HG03558 (cell line): ENCODE measurements around the gene DENND1B.
"Not testable (repeated sequence)": the region's sequence is repeated elsewhere in the genome, so short reads cannot be mapped to it uniquely, and the experiment has no call there.

ENCODE experiments used
- ATAC-seq: cut with Tn5 transposase; IDR thresholded peaks from one replicate; pipeline ENCODE4 v1.9.1; 2021; ENCODE audit warnings: moderate number of reproducible peaks; ENCODE audit not compliant: unreplicated experiment; ENCODE audit errors: extremely low read depth

DENND1B gene

DNA sequence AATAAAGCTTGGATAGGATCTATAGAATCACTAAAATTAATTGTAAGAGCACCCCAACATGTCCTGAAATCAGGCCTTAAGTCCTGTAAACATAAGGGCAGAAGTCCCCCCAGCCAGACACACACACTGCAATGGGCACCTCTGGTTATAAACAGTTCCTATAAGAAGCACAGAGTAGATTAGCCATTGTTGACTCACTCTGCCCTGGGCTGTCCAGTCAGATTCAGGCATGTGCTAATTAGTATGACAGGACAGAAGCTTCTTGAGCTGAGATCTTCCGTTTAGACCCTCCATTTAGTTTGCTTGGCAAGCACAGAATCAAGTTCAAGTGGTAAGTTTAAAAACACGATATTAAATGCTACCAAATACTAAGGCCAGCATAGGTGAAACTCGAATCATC lies 11.8 kb upstream of the DENND1B start:
- ATAC-seq, result no peak

DNA sequence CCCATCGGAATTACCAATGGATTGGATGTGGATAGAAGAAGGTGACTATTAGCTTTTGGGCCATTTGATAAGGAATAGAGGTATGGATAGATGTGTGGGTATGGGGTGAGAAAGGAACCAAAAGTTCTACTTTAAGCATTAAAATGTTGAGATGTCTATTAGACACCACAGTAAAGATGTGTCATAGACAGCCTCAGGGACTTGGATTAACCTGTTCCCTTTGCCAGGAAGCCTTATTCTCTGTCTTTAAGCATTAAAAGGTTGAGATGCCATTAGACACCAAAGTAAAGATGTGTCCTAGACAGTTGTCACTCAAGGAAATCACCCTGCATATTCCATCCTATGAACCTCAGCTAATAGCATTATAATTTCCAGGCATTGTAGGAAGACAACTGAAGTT lies 11.0 kb upstream of the DENND1B start:
- ATAC-seq, result no peak

DNA sequence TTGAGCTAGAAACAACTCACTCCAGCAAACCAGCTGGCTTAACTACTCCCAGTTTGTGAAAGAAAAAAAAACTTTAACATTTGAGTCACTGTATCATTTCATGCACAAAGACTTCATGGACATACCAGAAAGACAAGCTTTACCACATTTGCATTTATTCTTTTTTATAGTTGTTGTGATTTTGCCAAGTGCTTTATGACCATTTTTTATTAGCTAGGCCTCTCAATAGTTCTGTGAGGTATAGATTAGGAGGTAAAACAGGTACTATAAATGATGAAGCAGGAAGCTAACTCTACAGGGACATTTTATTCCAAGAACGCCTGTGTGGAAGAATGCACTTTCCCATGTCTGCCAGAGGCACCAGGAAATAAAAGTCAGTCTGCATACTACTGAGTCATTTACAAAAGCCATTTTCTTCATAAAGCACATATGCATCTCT lies 8.2 kb upstream of the DENND1B start:
- ATAC-seq, result no peak

DNA sequence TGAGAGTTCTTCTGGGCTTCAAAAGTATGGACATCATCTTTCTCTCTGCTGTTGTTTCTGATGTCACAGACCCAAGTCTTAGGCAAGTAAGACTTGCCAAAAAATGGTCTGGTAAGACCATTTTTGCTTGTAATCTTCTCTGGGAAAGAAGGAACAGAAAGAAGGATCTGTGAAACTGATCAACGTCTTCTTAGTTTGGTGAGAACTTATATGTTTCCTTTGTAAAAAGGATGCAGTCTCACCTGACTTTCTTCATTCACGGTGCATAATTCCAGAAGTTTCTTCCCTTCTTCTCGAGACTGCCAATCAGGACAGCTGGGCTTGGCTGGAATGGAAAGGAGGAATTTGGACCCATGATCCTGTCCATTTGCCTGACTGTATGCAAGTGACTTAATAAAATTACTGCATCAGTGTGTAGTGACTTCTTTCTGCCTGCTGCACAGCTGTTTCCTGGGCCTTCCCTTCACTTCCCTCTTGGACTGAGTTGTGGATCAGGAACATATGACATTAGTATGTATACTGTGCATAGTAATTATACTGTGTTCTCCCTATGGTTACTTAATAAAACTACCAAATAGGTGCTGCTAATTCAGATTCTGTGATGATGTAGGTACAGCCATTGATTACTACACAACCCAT lies 7.6 kb upstream of the DENND1B start:
- ATAC-seq, result no peak

DNA sequence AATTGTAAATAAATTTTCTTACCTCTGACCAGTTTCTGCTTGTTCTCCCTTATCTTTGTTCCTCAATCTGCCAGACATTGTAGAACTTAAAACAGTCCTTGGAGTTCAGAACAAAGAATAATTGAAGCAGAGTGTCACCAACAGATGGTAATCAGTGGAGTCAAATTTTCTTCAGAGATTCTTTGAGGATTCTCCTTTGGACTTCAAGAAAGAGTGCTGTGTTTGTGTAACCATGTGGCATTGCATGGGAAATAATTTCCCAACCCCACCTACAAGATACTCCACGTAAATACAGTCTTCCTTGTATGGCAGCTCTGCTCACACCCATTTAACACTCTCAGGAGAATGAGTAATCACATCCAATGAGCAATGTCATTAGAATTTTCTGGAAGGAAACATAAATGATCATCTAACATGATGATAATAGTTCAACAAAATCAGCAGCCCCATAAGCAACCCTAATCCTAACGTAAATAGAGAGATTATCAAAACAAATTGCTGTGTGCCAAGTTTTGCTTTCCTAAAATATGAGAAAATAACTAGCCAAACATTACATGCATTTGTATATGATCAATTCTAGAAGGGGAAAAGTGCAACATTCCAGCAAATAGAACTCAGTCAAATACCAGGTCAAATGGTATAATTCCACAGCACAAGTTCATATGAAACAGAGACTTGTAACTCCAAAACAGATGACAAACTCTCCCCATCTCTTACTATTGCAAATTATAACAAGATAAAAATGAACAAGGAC lies 6.9 kb upstream of the DENND1B start:
- ATAC-seq, result no peak

DNA sequence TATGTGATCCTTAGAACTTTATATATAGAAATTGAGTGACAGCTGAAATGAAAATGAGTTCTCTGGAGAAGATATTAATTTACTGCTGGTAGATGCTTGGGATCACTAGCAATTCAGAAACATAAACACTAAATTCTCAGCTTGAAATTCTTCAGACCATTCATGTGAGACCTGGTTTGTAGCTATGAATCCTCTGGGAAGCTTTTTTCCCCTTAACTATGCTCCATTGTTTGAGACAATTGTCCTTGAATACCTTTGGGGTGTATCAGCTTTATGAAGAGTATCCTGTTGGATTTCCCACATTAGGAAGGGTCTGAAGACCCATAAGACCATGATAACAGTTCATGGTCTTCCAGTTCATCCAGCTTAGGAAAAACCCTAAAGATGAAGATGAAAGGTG lies 4.6 kb upstream of the DENND1B start:
- no peak for ATAC-seq

DNA sequence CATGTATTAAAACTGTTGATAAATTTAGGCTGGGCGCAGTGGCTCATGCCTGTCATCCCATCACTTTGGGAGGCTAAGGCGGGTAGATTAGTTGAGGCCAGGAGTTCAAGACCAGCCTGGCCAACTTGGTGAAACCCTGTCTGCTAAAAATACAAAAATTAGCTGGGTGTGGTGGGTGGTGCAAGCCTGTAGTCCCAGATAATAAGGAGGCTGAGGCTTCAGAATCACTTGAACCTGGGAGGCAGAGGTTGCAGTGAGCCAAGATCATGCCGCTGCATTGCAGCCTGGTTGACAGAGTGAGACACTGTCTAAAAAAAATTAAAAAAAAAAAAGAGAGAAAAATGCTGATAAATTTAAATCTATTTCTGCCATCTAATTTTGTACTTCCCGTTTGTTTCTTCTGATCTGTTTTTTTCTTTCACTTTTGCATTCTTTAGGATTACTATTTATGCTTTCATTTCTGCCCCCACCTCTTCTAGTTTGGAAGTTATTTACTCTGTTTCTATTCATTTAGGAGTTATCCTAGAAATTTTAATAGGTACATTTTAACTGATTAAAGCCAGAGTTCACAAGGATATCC lies 3.2 kb upstream of the DENND1B start:
- no peak for ATAC-seq

DNA sequence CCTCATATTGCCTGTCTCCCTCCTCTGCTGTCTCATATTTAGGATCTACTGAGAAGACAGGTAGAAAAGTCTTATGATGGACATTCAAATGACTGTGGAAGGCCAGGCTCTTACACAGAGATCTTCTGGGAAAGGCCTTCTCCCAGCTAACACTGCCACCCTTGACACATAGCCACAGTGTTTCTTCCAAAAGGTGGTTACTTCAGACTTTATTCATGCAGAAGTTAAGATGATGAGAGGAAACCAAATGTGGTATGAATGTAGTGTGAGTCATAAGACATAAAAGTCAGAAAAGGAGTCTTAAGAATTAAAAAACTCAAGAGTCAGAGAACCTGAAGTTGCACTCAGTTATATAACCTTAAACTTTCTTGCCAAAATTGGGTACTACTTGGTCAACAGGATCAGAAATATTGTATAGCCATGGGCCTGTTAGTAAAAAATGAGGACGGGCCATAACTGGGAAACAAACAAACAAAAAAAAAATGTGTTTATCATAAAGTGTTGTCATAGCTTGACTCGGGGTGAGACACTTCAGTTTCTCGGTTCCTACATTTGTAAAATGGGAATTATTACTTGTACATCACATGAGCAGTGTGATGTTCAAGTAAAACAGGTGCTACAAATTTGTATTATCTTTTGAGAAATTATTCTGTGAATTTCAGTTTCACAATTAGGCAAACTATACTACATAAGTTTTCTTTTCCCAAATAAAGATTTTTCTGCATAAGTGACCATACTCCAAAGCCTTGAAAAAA lies 1.2 kb upstream of the DENND1B start:
- peak; percentile 25 for ATAC-seq

DNA sequence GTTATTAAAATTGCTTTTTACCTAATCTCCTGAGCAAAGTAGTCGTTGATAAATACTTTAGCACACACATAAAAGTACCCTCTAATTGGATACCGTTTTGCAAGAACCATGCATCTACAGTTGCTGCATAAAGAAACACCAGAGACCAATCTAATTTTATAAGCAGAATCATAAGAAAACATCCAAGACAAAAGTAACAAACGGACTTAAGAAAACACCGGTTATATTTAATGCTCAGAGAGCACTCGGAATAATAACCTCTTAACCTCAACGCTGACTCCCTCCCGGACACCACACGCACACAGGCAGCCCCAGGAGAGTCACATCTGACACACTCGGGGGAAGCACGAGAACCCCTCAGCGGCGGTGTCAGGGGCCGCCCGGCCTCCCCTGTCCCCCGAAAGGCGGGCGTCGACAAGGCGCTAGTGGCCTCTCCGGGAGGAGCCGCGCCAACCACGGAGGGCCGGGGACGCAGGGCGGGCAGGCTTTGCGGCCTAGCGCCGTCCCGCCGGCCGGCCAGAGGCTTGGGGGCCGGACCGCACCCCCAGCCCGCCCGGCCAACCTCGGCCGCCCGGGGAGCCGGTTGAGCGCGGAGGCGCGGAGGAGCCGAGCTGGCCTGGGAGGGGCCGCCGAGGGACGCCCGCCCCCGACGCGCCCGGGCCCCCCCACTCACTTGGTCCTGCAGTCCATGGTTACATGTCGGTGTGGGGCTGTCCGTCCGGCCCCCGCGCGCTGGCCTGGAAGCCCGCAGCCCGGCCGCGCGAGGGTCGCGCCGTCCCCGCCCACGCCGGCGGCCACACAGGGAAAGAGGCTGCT lies 606 bp downstream of the DENND1B start:
- ATAC-seq, result peak; percentile 16

DNA sequence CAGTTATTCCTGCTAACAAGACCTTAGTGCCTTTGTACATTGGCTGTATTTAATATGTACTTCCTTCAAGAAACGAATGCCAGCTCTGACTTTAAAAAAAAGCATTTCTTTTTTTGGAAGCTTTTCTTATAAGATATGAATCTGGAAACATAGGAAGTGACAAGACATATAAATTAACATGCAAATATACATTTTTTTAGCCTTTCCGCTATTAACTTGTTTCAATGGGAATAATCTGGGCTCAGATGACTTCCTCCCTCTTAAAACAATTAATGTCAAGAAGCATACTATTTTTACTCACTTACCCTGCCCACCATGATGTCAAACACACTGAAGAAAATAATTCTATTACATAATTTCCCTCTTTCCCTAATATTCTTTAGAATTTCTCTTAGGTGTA lies 1.4 kb downstream of the DENND1B start:
- ATAC-seq, result no peak

DNA sequence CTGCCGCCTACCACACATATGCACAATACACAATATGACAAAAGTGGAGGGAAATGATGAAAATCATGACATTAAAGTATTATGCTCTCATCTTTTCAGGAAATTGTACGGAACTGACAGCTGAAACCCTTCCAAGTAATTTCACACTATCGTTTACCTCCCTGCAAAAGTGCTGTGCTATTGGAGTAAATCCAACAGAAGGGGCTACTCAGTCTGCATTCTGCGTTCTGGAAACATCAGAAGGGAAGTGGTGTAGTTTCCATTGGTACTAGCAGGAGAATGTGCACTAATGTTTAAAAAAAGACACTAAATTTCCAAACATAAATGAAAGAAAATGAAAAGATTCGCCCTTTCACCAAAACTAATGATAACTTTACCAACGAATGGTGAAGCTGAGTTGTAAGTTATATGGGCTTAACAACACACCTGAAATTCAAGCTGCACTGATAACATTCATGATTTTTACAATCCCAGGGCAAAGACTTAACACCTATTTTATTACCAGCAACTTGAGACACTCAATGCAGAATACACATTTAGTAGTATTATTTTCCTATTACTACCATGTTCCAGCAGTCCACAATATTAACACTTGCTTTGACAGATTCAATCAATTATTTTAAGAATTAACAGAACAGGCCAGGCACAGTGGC lies 3.2 kb downstream of the DENND1B start:
- no peak for ATAC-seq

DNA sequence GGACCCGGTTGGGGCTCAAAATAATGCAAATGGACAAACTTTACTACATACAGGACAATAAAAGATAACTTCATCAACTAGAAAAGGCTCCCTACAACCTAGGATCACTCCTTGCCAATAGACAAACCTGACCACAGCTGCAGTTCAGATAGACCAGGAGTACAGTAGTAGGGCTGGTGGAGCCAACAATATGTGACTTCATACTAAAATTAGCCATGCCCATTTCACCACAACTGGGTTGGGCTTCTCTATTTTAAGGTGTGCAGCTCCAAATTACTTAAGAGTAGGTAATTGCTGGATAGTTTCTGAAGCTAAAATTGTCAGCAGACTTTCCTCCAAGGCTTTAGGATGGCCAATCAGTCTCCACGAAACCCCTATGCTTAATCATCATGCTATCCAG lies 3.9 kb downstream of the DENND1B start:
- no peak for ATAC-seq

DNA sequence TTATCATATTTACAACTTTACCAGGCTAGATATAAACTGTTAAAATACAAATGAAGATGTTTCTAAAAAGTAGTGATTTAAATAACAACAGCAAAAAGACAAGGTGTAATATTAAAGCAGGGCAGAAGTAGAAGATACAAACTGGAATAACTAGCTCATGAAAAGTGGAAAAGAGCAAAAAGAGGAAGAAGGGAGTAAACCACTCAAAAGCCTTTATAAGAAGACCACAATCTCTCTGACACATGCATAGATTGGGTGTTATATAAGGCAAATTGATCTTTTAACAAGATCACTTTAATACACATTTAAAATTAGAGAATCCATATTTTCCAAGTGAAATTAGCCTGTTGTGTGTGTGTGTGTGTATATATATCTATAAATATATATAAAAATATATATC lies 5.0 kb downstream of the DENND1B start:
- ATAC-seq, result no peak

DNA sequence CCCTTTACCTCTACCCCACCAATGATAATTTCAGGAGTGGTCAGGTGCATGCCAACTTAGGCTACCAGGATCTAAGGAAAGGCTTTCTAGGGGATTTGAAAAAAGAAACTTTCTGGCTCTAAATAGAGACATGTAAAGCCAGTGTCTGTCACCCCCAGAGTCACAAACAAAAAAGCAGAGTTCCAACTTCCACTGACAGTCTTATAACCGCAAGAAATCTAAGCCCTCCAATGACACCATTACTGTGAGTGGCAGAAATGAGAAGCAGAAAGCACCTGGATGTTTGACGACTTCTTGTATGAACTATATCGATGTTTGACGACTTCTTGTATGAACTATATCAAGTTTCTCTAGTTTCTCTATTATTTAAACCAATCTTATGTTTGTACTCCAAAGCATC lies 6.0 kb downstream of the DENND1B start:
- ATAC-seq, result no peak

DNA sequence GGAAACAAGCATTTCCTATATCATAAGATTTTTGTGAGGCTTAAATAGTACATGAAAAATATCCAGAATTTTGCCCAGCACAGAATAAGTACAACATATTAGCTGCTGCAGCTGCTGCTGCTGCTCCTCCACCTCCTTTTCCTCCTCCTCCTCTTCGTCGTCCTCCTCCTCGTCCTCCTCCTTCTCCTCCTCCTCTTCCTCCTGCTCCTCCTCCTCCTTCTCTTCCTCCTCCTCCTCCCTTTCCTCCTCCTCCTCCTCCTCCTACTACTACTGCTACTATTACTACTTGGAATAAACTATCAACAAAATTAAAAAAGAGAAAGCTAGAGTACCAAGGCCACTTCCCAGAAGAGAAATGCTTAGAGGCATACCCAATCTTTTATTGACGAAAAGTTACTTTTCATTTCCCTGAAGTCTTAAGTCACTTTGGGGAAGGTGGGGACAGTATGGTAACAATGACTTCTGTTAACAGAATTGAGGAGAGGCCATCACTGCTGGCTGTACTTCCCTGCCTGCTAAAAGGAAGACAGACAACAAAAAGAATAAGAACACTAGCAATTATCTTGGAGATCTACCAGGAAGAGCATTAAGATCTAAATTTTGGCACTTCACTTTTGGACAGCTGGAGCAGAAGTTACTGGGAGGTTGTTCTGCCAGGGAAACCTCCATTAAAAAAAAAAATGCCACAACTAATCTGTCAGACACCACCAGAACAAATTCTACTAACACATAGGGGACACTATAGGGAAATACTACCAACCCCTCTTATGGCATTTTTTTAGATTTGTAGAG lies 7.1 kb downstream of the DENND1B start:
- no peak for ATAC-seq

DNA sequence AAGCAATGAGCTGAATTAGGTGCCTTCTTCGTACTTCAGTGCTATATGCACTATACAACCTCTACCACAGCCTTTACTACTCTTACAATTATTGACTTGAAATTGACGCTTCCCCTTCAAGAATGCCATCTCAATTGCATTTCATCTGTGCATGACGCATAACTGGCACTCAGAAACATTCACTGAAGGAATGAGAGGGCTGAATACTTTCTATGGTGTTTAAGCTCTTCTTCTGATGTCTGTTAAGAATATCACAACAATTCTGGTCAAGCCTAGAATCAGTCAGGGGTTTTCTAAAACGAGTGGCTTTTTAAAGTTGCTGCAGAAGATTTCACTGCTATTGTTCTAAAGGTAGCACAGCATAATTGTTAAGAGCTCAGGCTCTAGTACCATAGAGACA lies 11.5 kb downstream of the DENND1B start:
- ATAC-seq, result no peak

DNA sequence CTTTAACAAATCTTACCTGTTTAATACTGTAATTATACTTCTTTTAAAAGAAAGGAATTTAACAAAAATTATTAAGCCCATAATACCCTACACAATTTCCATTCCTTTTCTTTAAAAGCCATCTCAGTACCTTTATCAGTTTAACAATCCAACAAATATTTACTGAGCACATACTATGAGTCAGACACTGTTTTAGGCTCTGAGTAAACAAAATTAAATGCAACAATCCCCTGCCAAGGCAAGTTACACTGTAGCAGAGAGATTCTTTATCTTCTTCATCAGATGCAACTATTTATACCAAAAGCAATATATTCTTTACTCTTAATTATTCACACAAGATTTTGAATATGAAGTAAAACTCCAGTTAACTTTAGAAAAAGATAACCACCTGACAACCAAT lies 12.0 kb downstream of the DENND1B start:
- ATAC-seq, result no peak

DNA sequence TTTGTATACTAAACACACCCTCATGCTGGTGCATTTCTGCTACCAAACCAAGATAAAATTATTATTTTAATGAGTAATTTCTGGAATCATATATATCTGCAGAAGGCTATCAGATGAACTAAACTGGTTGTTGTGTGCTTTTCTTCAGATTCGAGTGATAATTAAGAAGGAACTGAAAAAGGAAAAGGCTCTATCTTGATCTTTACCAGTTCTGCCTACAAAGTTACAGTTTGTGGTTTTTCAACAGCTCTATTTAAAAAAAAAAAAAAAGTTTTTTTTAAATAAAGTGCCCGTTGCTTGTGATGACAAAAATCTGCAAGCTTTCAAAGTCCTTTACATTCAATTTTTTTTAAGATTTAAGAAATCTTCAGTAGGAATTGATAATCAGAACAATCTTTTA lies 13.6 kb downstream of the DENND1B start:
- no peak for ATAC-seq

DNA sequence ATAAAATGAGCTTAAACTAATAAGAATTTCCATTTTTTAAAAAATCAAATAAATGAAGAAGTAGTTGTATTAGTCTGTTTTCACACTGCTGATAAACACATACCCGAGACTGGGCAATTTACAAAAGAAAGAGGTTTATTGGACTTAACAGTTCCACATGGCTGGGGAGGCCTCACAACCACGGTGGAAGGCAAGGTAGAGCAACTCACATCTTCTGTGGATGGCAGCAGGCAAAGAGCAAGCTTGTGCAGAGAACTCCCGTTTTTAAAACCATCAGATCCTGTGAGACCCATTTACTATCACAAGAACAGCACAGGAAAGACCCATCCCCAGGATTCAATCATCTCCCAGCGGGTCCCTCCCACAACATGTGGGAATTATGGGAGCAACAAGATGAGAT lies 19.7 kb downstream of the DENND1B start:
- not testable (repeated sequence) for ATAC-seq
